ENCODE measurements around the gene SV2A. TPM values are rescaled to one million over a fixed set of nuclear protein-coding genes. Genes with fewer than 3 reads are reported as not detected.
"Not testable (repeated sequence)": the region's sequence is repeated elsewhere in the genome, so short reads cannot be mapped to it uniquely, and the experiment has no call there.

The SV2A gene
- total RNA-seq, 1 donor from 2014 or later, result 5.7 TPM

DNA sequence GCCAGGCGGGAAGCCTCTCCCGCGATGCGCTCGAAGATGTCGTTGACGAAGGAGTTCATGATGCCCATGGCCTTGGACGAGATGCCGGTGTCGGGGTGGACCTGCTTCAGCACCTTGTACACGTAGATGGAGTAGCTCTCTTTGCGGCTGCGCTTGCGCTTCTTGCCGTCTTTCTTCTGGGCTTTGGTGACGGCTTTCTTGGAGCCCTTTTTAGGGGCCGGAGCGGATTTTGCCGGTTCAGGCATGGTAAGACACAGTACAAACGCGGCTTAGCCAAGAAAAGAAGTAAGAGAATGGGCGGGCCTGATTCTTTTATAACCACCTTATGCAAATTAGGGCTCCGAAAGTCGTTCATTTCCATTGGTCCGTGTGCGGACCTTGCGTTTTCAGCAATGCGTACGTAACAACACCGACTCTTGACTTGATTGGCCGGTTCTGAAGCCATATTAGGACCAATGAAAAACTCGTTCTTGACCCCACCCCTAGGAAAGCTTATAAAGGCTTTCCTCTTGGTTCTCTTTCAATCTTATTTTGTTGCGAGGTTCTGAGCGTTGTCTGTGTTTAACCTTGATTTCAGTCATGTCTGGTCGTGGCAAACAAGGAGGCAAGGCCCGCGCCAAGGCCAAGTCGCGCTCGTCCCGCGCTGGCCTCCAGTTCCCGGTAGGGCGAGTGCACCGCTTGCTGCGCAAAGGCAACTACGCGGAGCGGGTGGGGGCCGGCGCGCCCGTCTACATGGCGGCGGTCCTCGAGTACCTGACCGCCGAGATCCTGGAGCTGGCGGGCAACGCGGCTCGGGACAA, 31.0 kb downstream of the SV2A start:
- peak; percentile 98 for DNase-seq (ENCODE audit: low read depth, low spot score)

DNA sequence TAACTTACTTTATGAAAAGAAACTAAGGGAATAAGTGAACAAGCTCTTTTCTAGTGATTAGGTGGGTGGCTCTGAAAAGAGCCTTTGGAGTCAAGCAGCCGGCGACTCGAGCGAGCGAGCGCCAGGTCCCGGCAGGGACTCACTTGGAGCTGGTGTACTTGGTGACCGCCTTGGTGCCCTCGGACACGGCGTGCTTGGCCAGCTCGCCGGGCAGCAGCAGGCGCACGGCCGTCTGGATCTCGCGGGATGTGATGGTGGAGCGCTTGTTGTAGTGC, 31.6 kb downstream of the SV2A start:
- DNase-seq (ENCODE audit: low read depth, low spot score), result not testable (repeated sequence)

- peak; percentile 35 for DNase-seq (ENCODE audit: low read depth, low spot score)
Observed at GRCh38 chr1:149885339-149886120, 32.1 kb downstream of the SV2A start.

- DNase-seq (ENCODE audit: low read depth, low spot score), result no peak
Observed at GRCh38 chr1:149884433-149885338, 33.0 kb downstream of the SV2A start.

- no peak for DNase-seq (ENCODE audit: low read depth, low spot score)
Observed at GRCh38 chr1:149883598-149884247, 33.9 kb downstream of the SV2A start.

GRCh38 chr1:149881876-149882275, 35.8 kb downstream of the SV2A start:
- DNase-seq (ENCODE audit: low read depth, low spot score), result no peak

DNA sequence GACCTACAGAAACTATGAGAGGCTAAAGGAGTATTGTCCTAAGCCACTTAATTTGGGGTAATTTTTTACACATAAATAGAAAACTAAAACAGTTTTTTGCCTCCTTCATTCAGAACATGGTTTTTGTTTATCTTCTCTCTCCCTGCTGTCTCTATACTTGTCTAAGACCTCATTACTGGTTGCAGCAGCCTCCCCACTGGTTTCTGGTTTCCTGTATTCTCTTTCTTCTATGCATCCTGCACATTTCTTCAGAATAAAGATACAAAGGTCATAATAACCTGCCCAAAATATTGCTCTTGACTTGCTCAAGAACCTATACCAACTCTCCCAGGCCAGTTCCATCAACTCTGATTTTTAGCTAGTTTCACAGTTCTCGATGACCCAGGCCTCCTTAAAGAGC, 38.1 kb downstream of the SV2A start:
- DNase-seq (ENCODE audit: low read depth, low spot score), result no peak

- DNase-seq (ENCODE audit: low read depth, low spot score), result no peak
Observed at GRCh38 chr1:149877211-149877946, 40.3 kb downstream of the SV2A start.

- DNase-seq (ENCODE audit: low read depth, low spot score), result not testable (repeated sequence)
Observed at GRCh38 chr1:149873060-149873459, 44.6 kb downstream of the SV2A start.

DNA sequence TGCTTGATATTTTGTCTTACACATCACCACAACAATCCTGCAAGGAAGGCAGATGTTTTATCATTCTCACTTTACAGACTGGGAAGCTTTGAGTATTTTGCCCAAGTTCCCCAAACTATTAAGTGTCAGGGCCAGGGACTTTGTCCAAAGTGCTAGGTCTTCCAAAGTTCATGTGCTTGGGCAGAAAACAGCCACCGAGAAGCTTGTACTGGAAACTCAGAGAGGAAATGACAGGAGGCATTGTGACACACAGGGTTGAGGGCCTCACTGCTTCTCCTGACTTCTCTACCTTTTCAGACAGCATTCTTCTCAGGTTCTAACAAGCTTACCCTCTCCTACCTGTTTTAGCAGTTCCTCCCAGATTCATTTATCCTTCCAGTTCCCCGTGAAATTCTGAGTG, 50.8 kb downstream of the SV2A start:
- not testable (repeated sequence) for DNase-seq (ENCODE audit: low read depth, low spot score)

GRCh38 chr1:149861497-149862054, 56.1 kb downstream of the SV2A start:
- DNase-seq (ENCODE audit: low read depth, low spot score), result not testable (repeated sequence)

DNA sequence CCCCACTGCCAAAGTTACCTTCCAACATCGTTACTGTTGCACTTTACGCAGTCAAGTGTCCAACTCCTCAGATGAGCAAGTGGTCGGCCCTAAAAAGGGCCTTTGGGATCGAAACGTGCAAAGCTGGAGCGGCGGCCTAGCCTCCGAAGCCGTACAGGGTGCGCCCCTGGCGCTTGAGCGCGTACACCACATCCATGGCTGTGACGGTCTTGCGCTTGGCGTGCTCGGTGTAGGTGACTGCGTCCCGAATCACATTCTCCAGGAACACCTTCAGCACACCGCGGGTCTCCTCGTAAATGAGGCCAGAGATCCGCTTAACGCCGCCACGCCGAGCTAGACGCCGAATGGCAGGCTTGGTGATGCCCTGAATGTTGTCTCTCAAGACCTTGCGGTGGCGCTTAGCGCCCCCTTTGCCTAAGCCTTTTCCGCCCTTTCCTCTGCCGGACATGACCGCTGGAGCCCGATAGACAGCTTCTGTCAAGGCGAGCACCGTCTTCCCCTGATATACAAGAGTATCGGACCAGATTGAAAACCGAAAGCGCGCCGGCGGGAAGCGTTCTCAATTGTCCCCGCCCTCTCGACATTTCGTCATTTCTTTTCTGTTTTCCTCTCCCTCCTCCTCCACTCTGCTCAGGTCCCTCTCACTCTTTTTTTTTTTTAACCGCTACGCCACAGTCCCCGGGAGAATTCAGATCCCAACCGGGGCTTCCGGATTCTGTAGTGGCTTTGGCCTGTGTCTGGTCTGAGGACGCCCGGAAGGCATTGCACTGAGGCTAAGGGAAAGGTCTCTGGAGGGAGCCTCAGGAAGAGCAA, 56.8 kb downstream of the SV2A start:
- DNase-seq (ENCODE audit: low read depth, low spot score), result not testable (repeated sequence)

DNA sequence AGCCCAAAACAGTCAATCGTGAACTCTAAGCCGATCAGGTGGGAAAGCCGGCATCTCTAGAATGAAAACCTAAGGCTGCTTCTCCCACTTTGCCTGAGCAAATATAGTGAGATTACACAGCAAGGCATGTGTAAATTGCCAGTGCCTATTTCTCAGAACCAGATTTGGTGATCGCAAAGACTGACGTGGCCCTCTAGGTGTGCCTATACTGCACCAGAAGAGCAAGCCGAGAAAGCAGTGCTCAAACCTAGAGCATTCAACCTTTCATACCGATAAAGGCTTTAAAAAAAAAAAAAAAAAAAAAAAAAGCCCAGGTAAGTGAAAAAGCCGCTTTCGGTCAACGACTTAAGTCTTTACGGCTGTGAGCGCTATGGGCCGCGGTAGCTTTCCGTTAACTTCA, 57.4 kb downstream of the SV2A start:
- not testable (repeated sequence) for DNase-seq (ENCODE audit: low read depth, low spot score)

Other genes with a start within 250 kb of the SV2A start
- gene FCGR1A, start 135.2 kb downstream of the SV2A start, total RNA-seq, result not detected in 2 replicates
- gene BOLA1, start 18.3 kb downstream of the SV2A start, total RNA-seq, result 9.4 and 12.0 TPM in 2 replicates
- gene SF3B4, start 10.0 kb upstream of the SV2A start, total RNA-seq, result 12.4 and 12.7 TPM in 2 replicates
- 3.6 and 5.7 TPM in 2 replicates for gene MTMR11, start 19.0 kb upstream of the SV2A start, total RNA-seq
- 12.8 and 19.0 TPM in 2 replicates for gene OTUD7B, start 92.9 kb upstream of the SV2A start, total RNA-seq
- gene VPS45, start 149.9 kb upstream of the SV2A start, total RNA-seq, result 21.2 and 34.1 TPM in 2 replicates
- gene PLEKHO1, start 232.1 kb upstream of the SV2A start, total RNA-seq, result 57.7 and 59.5 TPM in 2 replicates

All from pulmonary artery endothelial cell (primary cell).